Stimulated activated CD8-positive, alpha-beta memory T cell treated with anti-CD3 and anti-CD28 coated beads, Interleukin-15, amount 100 ng/mL, for 24 hours (primary cell): ENCODE results near the gene KLF14.
"Not testable (repeated sequence)": the region's sequence is repeated elsewhere in the genome, so short reads cannot be mapped to it uniquely, and the experiment has no call there.

ENCODE experiments used
- DNase-seq: peaks from one replicate; pipeline ENCODE4 v3.0.0-alpha.2; 2020; ENCODE audit warnings: low read depth

Gene KLF14

DNA sequence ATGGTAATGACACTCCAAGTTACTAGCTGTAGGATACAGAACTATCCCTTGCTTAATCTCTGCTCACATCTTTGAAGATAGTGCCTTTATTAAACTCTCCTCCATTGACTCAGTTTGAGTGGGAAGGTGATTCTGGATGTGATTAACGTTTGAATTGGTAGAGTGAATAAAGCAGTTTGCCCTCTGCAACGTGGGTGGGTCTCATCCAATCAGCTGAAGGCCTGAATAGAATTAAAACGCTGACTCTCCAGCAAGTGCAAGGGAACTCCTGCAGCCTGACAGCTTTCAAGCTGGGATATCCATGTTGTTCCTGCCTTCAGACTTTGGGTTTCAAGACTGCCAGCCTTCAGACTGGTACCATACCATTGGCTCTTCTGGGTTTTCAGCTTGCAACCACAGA lies 21.6 kb downstream of the KLF14 start:
- DNase-seq, result no peak

DNA sequence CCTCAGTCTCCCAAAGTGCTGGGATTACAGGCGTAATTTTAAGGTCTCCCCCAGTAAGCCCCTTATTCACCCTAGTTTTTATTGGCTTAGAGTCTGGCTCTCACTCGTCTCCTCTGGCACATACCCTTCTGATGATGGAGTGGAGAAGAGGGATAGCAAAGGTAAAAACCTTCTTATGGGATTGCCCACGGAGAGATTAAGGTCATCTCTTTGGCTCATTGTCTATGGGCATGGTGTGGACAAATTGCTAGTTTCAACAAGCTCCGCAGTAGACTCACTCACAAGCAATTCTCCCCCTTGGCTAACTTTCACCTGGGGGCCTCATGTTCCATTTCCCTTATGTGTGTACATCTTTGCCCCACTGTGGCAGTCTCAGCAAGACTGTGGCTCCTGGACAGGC lies 25.2 kb downstream of the KLF14 start:
- no peak for DNase-seq

DNA sequence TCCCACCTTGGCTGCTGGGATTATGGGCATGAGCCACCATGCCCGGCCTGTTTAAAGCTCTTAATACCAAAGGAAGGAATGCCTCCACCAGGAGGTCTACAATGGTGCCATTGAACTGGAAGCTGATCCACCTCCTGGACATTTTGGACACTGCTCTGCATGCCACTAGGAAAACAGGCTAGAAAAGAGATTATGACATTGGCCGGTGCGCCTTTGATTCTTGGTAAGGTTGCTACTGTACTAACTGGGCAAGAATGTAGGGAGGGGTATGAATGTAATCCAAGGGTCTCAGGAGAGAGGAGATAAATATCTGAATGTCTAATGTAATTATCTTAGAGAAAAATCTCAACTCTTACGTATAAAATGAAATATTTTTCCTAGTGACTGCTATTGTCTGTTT lies 26.0 kb downstream of the KLF14 start:
- DNase-seq, result no peak

DNA sequence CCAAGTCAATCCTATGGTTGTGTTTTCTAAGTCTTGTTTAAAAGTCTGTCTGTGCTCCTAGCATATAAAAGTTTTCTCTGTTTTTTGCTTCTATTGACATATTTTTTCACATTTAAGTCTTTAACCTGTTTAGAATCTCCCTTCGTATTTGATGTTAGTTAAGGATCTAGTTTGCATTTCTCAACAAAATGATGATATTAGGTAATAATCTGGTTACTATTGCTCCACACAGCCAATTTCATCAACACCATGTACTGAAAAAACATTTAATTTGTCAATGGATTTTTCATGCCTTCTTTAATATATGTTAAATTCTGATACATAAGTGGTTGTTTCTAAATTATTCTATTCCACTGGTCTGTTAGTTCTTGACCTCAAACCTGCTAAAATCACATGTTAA lies 30.2 kb downstream of the KLF14 start:
- DNase-seq, result no peak

DNA sequence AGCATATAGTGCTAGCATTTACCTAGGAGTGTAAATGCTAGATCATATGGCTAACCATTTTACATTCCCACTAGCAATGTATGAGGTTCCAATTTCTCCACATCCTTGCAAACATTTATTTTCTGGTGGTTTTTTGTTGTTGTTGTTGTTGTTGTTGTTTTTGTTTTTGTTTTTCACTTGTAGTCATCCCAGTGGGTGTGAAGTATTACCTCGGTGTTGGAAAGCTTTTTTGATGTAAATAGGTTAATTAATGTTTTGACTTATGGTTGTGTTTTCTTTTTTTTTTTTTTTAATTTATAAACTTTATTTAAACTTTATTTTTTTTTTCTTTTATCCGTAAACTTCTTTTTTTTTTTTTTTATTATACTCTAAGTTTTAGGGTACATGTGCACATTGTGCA lies 32.4 kb downstream of the KLF14 start:
- DNase-seq, result no peak

DNA sequence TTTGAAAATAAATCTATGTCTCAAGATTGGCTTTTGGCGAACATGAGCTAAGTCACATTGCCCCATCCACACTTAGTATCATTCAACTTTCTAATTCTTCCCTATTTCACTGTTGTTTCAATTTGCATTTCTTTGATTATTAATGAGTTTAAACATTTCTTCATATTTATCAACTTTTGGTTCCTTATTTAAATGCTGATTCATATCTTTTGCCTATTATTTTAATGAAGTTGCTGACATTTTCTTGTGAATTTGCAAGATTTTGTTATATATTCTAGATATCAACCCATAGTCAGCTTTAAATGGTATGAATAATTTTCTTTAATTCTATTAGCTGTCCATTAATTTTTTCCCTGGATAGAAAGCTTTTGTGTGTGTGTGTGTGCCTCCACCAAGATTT lies 33.2 kb downstream of the KLF14 start:
- no peak for DNase-seq

DNA sequence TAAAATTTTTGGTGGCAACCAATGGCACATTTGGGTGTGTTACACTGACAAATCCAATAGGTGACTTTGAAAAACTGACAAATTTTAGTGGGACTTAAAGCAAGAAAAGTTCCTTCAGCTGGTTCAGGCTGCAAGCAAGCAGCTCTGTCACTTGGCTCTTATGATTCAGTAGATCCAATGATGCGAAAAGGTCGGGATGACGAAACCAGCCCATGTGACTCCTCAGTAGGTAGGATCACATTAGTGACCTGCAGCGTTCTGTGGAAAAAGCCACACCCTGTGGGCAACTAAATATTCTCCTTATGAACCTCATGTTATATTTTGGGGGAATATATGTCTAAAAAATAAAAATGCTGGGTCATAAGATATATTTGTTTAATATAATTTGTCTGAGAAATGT lies 34.3 kb downstream of the KLF14 start:
- DNase-seq, result no peak

DNA sequence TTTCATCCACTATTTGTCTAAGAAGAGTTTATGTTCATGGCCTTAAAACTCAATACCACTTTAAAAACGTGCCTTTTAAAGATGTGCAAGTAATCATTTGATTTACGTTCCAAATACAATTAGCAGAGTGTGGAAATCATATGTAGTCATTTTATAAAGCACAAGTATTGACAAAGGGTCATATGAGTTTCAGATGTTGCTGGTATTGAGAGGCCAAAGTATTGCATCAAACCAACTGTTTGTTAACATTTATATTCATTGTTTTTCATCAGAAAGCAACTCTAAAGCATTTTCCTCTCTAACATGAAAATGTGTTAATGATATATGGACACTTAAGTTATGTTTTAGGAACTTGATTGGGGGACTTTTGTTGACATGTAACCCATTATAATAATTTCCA lies 36.2 kb downstream of the KLF14 start:
- no peak for DNase-seq

DNA sequence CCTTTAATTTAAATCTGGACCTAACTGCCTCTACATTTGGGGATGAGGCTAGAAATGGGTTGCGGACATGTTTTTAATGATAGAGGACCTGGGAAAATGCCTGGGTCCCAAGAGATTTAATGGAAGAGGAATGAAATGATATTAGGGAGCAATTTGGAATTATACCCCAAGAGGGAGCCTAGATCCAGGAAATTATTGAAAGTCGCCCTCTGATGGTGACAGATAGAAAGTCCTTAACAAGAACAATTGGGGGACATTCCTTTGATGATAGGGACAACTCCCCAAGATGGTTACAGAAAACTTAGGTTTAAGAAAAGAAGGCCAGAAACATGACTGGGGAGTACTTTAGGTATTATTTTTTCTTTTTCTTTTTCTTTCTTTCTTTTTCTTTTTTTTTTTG lies 38.2 kb downstream of the KLF14 start:
- no peak for DNase-seq

DNA sequence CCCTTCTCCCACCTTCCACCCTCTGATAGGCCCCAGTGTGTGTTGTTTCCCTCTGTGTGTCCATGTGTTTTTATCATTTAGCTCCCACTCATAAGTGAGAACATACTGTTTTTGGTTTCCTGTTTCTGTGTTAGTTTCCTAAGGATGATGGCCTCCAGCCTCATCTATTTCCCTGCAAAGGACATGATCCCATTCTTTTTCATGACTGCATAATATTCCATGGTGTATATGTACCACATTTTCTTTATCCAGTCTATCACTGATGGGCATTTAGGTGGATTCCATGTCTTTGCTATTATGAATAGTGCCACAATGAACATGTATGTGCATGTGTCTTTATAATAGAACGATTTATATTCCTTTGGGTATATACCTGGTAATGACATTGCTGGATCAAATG lies 41.6 kb downstream of the KLF14 start:
- DNase-seq, result not testable (repeated sequence)

DNA sequence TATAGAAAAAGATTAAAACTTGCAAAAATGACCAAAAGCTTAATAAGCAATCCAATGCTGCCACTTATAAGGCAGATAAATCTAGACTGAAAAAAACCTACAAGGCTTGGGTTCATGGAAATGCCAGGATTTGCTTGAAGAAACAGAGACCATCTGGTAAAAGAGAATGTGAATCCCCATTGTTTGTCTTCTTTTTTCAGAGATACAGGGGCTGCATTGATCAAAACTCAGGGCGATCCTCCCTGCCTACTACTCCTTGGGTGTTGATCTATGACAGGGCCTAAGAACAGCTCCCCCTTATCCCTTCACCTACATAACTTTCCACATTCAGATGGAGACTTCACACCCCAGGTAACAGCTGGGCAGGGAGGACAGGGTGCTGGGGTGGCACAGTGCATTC lies 44.3 kb downstream of the KLF14 start:
- no peak for DNase-seq

DNA sequence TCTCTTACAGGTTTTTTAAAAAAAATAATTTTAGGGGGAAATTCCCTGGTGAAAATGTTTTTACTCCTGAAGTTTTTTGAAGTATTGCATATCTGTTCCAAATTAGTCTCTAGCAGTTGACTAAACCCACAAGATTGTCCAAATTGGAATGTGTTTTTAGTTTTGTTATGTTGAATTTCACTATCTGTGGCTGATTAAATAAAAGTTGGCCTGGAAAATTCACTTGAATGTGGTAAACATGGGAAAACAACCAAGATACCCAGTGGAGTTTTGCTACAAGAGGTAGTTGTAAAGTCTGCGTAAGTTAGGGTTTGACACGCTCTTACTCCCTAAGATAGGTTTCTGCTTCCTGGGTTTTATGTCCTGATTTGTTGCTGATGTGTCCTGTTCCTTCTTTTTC lies 51.0 kb downstream of the KLF14 start:
- DNase-seq, result no peak
